ENCODE data around the gene LASP1. TPM values are rescaled to one million over a fixed set of nuclear protein-coding genes. Genes with fewer than 3 reads are reported as not detected.

LASP1 gene
- total and polyA plus RNA-seq, 2 of the 8 experiments (the other 6 are each of a cell fraction or from before 2014, with no cell fraction given), result 114 to 180 TPM

GRCh38 chr17:38940404-38940803, 70.5 kb downstream of the LASP1 start:
- Histone ChIP-seq H2AFZ (ENCODE audit: low read length) (no peak overlapping the region), H2BK15ac (ENCODE audit: low read length) (no peak overlapping the region), H3K23me2 (ENCODE audit: low read depth, low read length) (no peaks in the 10 kb centered on the region), H3K79me1 (ENCODE audit: low read depth, low read length) (no peaks in the 10 kb centered on the region), H2BK20ac (ENCODE audit: low read length) (no peak overlapping the region), H4K91ac (replicated peaks; ENCODE audit: insufficient read length, low read length) (no peak overlapping the region), H3K4me3 (ENCODE audit: extremely low read depth in 1 of 4, insufficient read depth in 2 of 4, low read depth in 3 of 4, low read length in 4 of 4) (no peak overlapping the region), H3K27me3 (replicated peaks in 1 of 4; ENCODE audit: control insufficient read depth in 3 of 4, extremely low read depth in 1 of 4, insufficient read depth in 3 of 4, low read length in 3 of 4) (no peaks in the 10 kb centered on the region), H3K36me3 (ENCODE audit: control insufficient read depth in 2 of 4, insufficient read depth in 4 of 4, low read length in 3 of 4) (no peaks in the 10 kb centered on the region), H3K18ac (ENCODE audit: extremely low read depth, low read length) (no peak overlapping the region), H2AK5ac (ENCODE audit: low read depth, low read length) (no peak overlapping the region), H3K4ac (replicated peaks; ENCODE audit: insufficient read length, low read depth, low read length) (no peak overlapping the region), H3K4me2 (ENCODE audit: insufficient read depth in 1 of 2, low read depth in 2 of 2, low read length in 2 of 2) (no peak overlapping the region), H4K20me1 (replicated peaks in 1 of 2; ENCODE audit: control insufficient read depth in 1 of 2, insufficient read depth in 2 of 2, low read length in 2 of 2) (no peaks in the 10 kb centered on the region), H3K23ac (ENCODE audit: insufficient read length) (no peak overlapping the region), H3K79me2 (ENCODE audit: control insufficient read depth in 1 of 2, insufficient read depth in 2 of 2, low read length in 2 of 2) (no peaks in the 10 kb centered on the region), H3K9me3 (ENCODE audit: insufficient read depth in 2 of 2, low read depth in 1 of 2, low read length in 1 of 2) (no peaks in the 10 kb centered on the region), H2BK5ac (ENCODE audit: low read depth, low read length) (no peak overlapping the region), H4K5ac (ENCODE audit: insufficient read length, low read depth, low read length) (no peak overlapping the region), H3K14ac (ENCODE audit: insufficient read length) (no peak overlapping the region), H3K9ac (replicated peaks in 1 of 4; ENCODE audit: extremely low read depth in 1 of 4, low read depth in 3 of 4, low read length in 3 of 4) (no peak overlapping the region), H2BK12ac (ENCODE audit: low read depth, low read length) (no peak overlapping the region), H3K56ac (replicated peaks; ENCODE audit: insufficient read length, low read depth, low read length) (no peak overlapping the region), H3K27ac (ENCODE audit: low read depth, low read length) (no peak overlapping the region), H2BK120ac (replicated peaks; ENCODE audit: low read depth, low read length) (no peak overlapping the region), H4K8ac (ENCODE audit: extremely low read depth, insufficient read depth, low read length) (no peak overlapping the region), H3K4me1 (replicated peaks in 1 of 4; ENCODE audit: control insufficient read depth in 3 of 4, insufficient read depth in 4 of 4, low read length in 3 of 4) (no peaks in the 10 kb centered on the region)
- ChIA-PET CTCF (ENCODE audit: partially characterized antibody) (interaction anchor here (0.7 to 4.5 kb wide), 5 partner anchors 16 to 225 kb away, joined by 3 to 22 read pairs (median 5); partner anchors contain the start of genes ARL5C and LASP1NB), POLR2A (ENCODE audit: partially characterized antibody) (interaction anchor here (0.6 to 2.3 kb wide), 2 partner anchors 16 to 667 kb away, joined by 3 to 10 read pairs; partner anchors contain the start of genes LASP1NB and NEUROD2)
- 100% methylated on average over 1 of the region's 1 CpG; no CpG with 5 or more reads in 1 of the 2 experiments for WGBS, 2 experiments (ENCODE audit: extremely low coverage in 1 of 2, insufficient coverage in 1 of 2, insufficient read length in 1 of 2, insufficient replicate concordance in 2 of 2, low coverage in 1 of 2, low lambda C conversion rate in 2 of 2, missing lambda C conversion rate in 1 of 2)
- FAIRE-seq (no peak), DNase-seq (ENCODE audit: low read depth in 1 of 2, low spot score in 2 of 2) (no peak)
- TF ChIP-seq CREB1 (IDR thresholded peaks at IDR 0.05), result no peak

Data from H1 (cell line).